PC-3 (cell line): Measurements from ENCODE around the gene CSNK1A1. TPM values are rescaled to one million over a fixed set of nuclear protein-coding genes. Genes with fewer than 3 reads are reported as not detected.

Source experiments
- ATAC-seq: fragments of 200-7000 bp; cut with Tn5 transposase; 2 replicates; pipeline ENCODE4 v1.9.1; 2020; ENCODE audit warnings: mild to moderate bottlenecking, moderate library complexity
- BruUV-seq: library from RNA; stranded (reverse); fragments of 400-500 nt; replicated peaks from 2 replicates; lab custom pipeline; 2021; lab: Mats Ljungman, UMichigan
- CTCF ChIA-PET: fragments of 300-600 bp; sonication (Branson Sonifier 250); formaldehyde crosslinking; loops from one replicate; lab custom pipeline; 2022; ENCODE audit warnings: antibody characterized with exemption; lab: Charles Lee
- POLR2A ChIA-PET: fragments of 300-600 bp; sonication (Branson Sonifier 250); formaldehyde crosslinking; loops from one replicate; lab custom pipeline; 2022; ENCODE audit warnings: antibody characterized with exemption; ENCODE audit not compliant: unreplicated experiment; lab: Charles Lee
- DNase-seq: peaks from one replicate; pipeline ENCODE4 v3.0.0-alpha.2; 2015
- H2AFZ ChIP-seq: fragments of 300-600 bp; sonication (generic); 2 replicates; pipeline ENCODE4 v1.6.0; 2016; ENCODE audit warnings: antibody characterized with exemption, low read length
- H3F3A ChIP-seq: fragments of 300-600 bp; sonication (generic); one replicate; pipeline ENCODE4 v1.6.0; 2017; ENCODE audit warnings: antibody characterized with exemption, low read length, control low read depth, mild to moderate bottlenecking; ENCODE audit not compliant: unreplicated experiment
- H3K27ac ChIP-seq: fragments of 300-600 bp; sonication (generic); 2 replicates; pipeline ENCODE4 v1.5.1; 2016; ENCODE audit warnings: mild to moderate bottlenecking, low read length
- H3K27me3 ChIP-seq: fragments of 300-600 bp; sonication (generic); 2 replicates; pipeline ENCODE4 v1.6.1; 2016; ENCODE audit warnings: low read length, mixed read lengths
- H3K36me3 ChIP-seq: fragments of 300-600 bp; sonication (generic); 2 replicates; pipeline ENCODE4 v1.6.1; 2016; ENCODE audit warnings: low read depth, mixed run types, low read length, mixed read lengths
- H3K4me1 ChIP-seq: fragments of 300-600 bp; sonication (generic); 2 replicates; pipeline ENCODE4 v1.5.1; 2016; ENCODE audit warnings: low read length; ENCODE audit not compliant: insufficient read depth
- H3K4me2 ChIP-seq: fragments of 300-600 bp; sonication (generic); 2 replicates; pipeline ENCODE4 v1.6.0; 2016; ENCODE audit warnings: low read length
- H3K4me3 ChIP-seq: fragments of 300-600 bp; sonication (generic); 2 replicates; pipeline ENCODE4 v1.5.1; 2016; ENCODE audit warnings: mild to moderate bottlenecking, low read length, mixed read lengths
- H3K79me2 ChIP-seq: fragments of 300-600 bp; sonication (generic); 2 replicates; pipeline ENCODE4 v1.6.1; 2017; ENCODE audit warnings: low read length, mixed read lengths
- H3K9ac ChIP-seq: fragments of 300-600 bp; sonication (generic); 2 replicates; pipeline ENCODE4 v1.6.0; 2016; ENCODE audit warnings: mild to moderate bottlenecking, low read length
- H3K9me2 ChIP-seq: fragments of 300-600 bp; sonication (generic); replicated peaks from 2 replicates; pipeline ENCODE4 v1.6.1; 2016; ENCODE audit warnings: mixed run types, low read length, mixed read lengths
- H3K9me3 ChIP-seq: fragments of 300-600 bp; sonication (generic); 2 replicates; pipeline ENCODE4 v1.6.1; 2016; ENCODE audit warnings: low read length, mixed read lengths
- H4K20me1 ChIP-seq: fragments of 300-600 bp; sonication (generic); 2 replicates; pipeline ENCODE4 v1.6.1; 2016; ENCODE audit warnings: low read length, mixed read lengths
- EZH2 ChIP-seq: fragments of 300-600 bp; sonication (generic); IDR thresholded peaks from one replicate; pipeline ENCODE4 v1.6.1; 2017; ENCODE audit warnings: antibody characterized with exemption, mild to moderate bottlenecking, low read length; ENCODE audit not compliant: unreplicated experiment
- EZH2phosphoT487 ChIP-seq: fragments of 300-600 bp; sonication (generic); IDR thresholded peaks from 2 replicates; pipeline ENCODE4 v1.6.1; 2018; ENCODE audit warnings: mild to moderate bottlenecking, antibody characterized with exemption, low read length, borderline replicate concordance
- intact Hi-C: fragments of 100-400 bp; cut with micrococcal nuclease; formaldehyde crosslinking; loops from 2 replicates; pipeline ENCODE4 v1.9.0; 2023
- total RNA-seq: library from RNA; depleted of rRNA; stranded (reverse); fragments of >200 nt; gene quantifications from 2 replicates; pipeline ENCODE4 v1.2.3, GENCODE V29; 2014
- TF ChIP-seq, protein P1 (sequence below): fragments of 300-600 bp; sonication (generic); conservative IDR thresholded peaks from 2 replicates; pipeline ENCODE4 v1.5.1; 2017; ENCODE audit warnings: antibody characterized with exemption, low read depth, mild to moderate bottlenecking, low read length

Gene CSNK1A1
- total RNA-seq, 1 experiment from 2014 or later, result 586 TPM

DNA sequence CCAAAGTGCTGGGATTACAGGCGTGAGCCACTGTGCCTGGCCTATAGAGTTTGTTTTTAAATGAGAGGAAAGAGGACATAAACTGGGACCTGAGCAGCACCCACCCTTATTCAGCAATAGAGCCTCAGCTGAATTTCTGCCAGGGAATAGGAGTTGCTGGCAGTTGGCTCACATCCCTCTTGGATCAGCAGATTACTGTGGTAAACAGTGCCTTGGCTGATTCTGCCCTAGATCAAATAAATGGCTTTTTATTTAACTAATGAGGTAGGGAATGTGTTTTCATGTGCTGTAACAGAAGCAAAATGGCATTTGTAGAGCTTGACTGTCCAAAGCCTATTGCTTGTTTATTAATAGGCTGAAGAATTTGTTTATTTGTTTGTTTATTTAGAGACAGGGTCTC lies 32.2 kb upstream of the CSNK1A1 start:
- no TSS peak for BruUV-seq
- ChIA-PET CTCF (interaction anchor here (1.2 kb wide), 1 partner anchor 35 kb away, joined by 6 read pairs; no protein-coding TSS in a partner anchor), POLR2A (no interaction called here)
- no peaks in the 10 kb centered on the region for H3K36me3 ChIP-seq
- intact Hi-C loops, result no loop called here
- H3K27me3 ChIP-seq, result no peaks in the 10 kb centered on the region
- H3K9me2 ChIP-seq, result no peaks in the 10 kb centered on the region
- no peak overlapping the region for H2AFZ ChIP-seq
- no peak overlapping the region for H3K27ac ChIP-seq
- ATAC-seq (peak; percentile 6), DNase-seq (peak; percentile 29)
- H3K9me3 ChIP-seq, result no peaks in the 10 kb centered on the region
- H3K4me2 ChIP-seq, result no peak overlapping the region
- no peak overlapping the region for H3K9ac ChIP-seq
- H3K4me1 ChIP-seq, result peaks cover 20% of the 10 kb centered on the region
- no peaks in the 10 kb centered on the region for H3K79me2 ChIP-seq
- no peak for TF ChIP-seq EZH2phosphoT487
- TF ChIP-seq EZH2, result no peak
- TF ChIP-seq, protein P1, sequence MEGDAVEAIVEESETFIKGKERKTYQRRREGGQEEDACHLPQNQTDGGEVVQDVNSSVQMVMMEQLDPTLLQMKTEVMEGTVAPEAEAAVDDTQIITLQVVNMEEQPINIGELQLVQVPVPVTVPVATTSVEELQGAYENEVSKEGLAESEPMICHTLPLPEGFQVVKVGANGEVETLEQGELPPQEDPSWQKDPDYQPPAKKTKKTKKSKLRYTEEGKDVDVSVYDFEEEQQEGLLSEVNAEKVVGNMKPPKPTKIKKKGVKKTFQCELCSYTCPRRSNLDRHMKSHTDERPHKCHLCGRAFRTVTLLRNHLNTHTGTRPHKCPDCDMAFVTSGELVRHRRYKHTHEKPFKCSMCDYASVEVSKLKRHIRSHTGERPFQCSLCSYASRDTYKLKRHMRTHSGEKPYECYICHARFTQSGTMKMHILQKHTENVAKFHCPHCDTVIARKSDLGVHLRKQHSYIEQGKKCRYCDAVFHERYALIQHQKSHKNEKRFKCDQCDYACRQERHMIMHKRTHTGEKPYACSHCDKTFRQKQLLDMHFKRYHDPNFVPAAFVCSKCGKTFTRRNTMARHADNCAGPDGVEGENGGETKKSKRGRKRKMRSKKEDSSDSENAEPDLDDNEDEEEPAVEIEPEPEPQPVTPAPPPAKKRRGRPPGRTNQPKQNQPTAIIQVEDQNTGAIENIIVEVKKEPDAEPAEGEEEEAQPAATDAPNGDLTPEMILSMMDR, result no peak
- H3K4me3 ChIP-seq, result no peak overlapping the region
- H4K20me1 ChIP-seq, result no peaks in the 10 kb centered on the region
- no peaks in the 10 kb centered on the region for H3F3A ChIP-seq

DNA sequence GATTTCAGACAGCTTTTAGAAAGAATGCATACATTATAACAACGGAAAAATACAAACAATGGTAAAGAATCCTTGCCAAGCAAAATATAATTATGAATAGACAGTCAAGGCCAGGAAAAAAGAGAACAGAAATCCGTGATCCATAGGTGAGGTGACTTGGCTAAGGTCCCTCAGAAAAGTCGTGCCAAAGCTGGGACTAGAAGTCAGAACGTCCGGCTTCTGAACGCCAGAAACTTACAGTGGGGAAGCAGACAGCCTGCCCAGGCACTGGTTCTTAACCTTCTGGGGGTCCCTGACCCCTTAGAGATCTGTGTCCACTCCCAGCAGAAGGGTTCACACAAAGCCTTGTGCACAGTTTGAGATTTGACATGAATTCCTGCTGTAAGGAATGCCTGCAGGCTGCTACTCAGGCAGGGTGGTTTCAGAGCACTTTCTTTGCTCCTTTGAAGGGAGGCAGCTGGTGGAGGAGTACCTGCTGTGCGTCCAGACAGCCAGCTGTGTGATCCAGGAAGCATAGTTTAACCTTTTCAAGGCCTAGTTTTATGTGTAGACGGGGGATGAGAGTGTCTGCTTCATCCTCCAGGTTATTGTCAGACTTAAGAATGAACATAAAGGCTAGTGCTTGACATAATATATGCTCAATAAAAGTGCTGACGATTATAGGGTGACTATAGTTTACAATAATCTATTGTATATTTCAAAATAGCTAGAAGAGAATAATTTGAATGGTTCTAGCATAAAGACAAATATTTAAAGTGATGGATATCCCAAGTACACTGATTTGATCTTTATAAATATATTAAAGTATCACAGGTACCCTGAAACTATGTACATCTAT lies 30.9 kb upstream of the CSNK1A1 start:
- peak overlapping the region; percentile 67 for H3K9ac ChIP-seq
- TF ChIP-seq EZH2, result no peak
- TF ChIP-seq, protein P1, result no peak
- no peak for TF ChIP-seq EZH2phosphoT487
- H3K4me3 ChIP-seq, result peak overlapping the region; percentile 69
- CTCF ChIA-PET, result interaction anchor here (0.7 to 1.2 kb wide), 2 partner anchors 36 to 37 kb away, joined by 4 to 6 read pairs; no protein-coding TSS in a partner anchor
- TSS peak; percentile 79 for BruUV-seq
- no peaks in the 10 kb centered on the region for H3F3A ChIP-seq
- H3K27me3 ChIP-seq, result no peaks in the 10 kb centered on the region
- H3K36me3 ChIP-seq, result no peaks in the 10 kb centered on the region
- POLR2A ChIA-PET, result no interaction called here
- peaks cover 20% of the 10 kb centered on the region for H3K4me1 ChIP-seq
- no peaks in the 10 kb centered on the region for H3K9me2 ChIP-seq
- H4K20me1 ChIP-seq, result no peaks in the 10 kb centered on the region
- H3K79me2 ChIP-seq, result no peaks in the 10 kb centered on the region
- peak overlapping the region; percentile 21 for H3K27ac ChIP-seq
- ATAC-seq (peak; percentile 31), DNase-seq (peak; percentile 43)
- no peaks in the 10 kb centered on the region for H3K9me3 ChIP-seq
- peak overlapping the region; percentile 93 for H2AFZ ChIP-seq
- H3K4me2 ChIP-seq, result peak overlapping the region; percentile 90
- intact Hi-C loops, result loop anchor here (1.0 kb wide), 1 partner anchor 36 kb away; no protein-coding TSS in a partner anchor
